HepG2 (cell line): ENCODE data around the gene NOB1. TPM values are rescaled to one million over a fixed set of nuclear protein-coding genes. Genes with fewer than 3 reads are reported as not detected.
A peak's percentile ranks its signal among the peaks of the same experiment; 100 is the strongest.

ENCODE experiments used
- HIVEP1 ChIP-seq: sonication (generic); formaldehyde crosslinking; IDR thresholded peaks from 2 replicates; pipeline ENCODE4 v1.4.0; 2020; ENCODE audit warnings: mild to moderate bottlenecking, missing genetic modification reagents
- HNF1B ChIP-seq: sonication (generic); formaldehyde crosslinking; IDR thresholded peaks from 2 replicates; pipeline ENCODE4 v1.5.1; 2020; ENCODE audit warnings: mild to moderate bottlenecking, moderate library complexity, missing genetic modification reagents
- KAT7 ChIP-seq: IDR thresholded peaks from 2 replicates; pipeline ENCODE4 v1.6.1; 2018; ENCODE audit warnings: borderline replicate concordance, missing compliant biosample characterization
- NFIB ChIP-seq: sonication (generic); formaldehyde crosslinking; IDR thresholded peaks from 2 replicates; pipeline ENCODE4 v1.9.0; 2021; ENCODE audit warnings: missing genetic modification reagents, mild to moderate bottlenecking, borderline replicate concordance
- PITX1 ChIP-seq: sonication (generic); formaldehyde crosslinking; IDR thresholded peaks from 2 replicates; pipeline ENCODE4 v1.5.1; 2020; ENCODE audit warnings: mild to moderate bottlenecking, missing genetic modification reagents
- ZMYM2 ChIP-seq: sonication (generic); formaldehyde crosslinking; IDR thresholded peaks from 2 replicates; pipeline ENCODE4 v1.8.0; 2022; ENCODE audit warnings: mild to moderate bottlenecking, missing genetic modification reagents
- ZMYM3 ChIP-seq: sonication (generic); formaldehyde crosslinking; IDR thresholded peaks from 2 replicates; pipeline ENCODE4 v1.5.1; 2020; ENCODE audit warnings: mild to moderate bottlenecking, missing genetic modification reagents
- ZNF547 ChIP-seq: sonication (generic); formaldehyde crosslinking; IDR thresholded peaks from 2 replicates; pipeline ENCODE4 v1.5.1; 2020; ENCODE audit warnings: mild to moderate bottlenecking, missing genetic modification reagents
- ZNF670 ChIP-seq: sonication (generic); formaldehyde crosslinking; IDR thresholded peaks from 2 replicates; pipeline ENCODE4 v1.8.0; 2022; ENCODE audit warnings: mild to moderate bottlenecking, missing genetic modification reagents, borderline replicate concordance
- ZNF710 ChIP-seq: sonication (generic); formaldehyde crosslinking; IDR thresholded peaks from 2 replicates; pipeline ENCODE4 v1.5.0; 2020; ENCODE audit warnings: mild to moderate bottlenecking, missing genetic modification reagents, borderline replicate concordance
- ZNF816 ChIP-seq: sonication (generic); formaldehyde crosslinking; IDR thresholded peaks from 2 replicates; pipeline ENCODE4 v1.8.0; 2022; ENCODE audit warnings: missing genetic modification reagents, mild to moderate bottlenecking, borderline replicate concordance
- polyA plus RNA-seq, 8 experiments: library from polyadenylated mRNA; depleted of rRNA in 3 of 8; stranded (reverse) in 7 of 8; unstranded in 1 of 8; fragments of >200 nt; fragmentation: Illumina TruSeq in 4 of 8; extraction: Trizol in 4 of 8; gene quantifications; 2 replicates each; pipeline versions ENCODE4 v1.2.1 to v1.2.3, GENCODE V29; 2011 to 2016; ENCODE audit warnings: low read depth in 4 of 8, missing spikeins in 1 of 8, mixed read lengths in 1 of 8; ENCODE audit not compliant: insufficient read depth in 1 of 8
- total RNA-seq, 5 experiments: library from RNA; depleted of rRNA; stranded (reverse); fragments of >200 nt; fragmentation: Illumina TruSeq; extraction: Trizol; gene quantifications; 2 replicates each; pipeline ENCODE4 v1.2.3, GENCODE V29; 2016; ENCODE audit warnings: low read depth in 1 of 5
- TF ChIP-seq, protein P1 (sequence below): sonication (generic); formaldehyde crosslinking; IDR thresholded peaks from 2 replicates; pipeline ENCODE4 v1.5.0; 2020; ENCODE audit warnings: mild to moderate bottlenecking, missing genetic modification reagents

The NOB1 gene
- total and polyA plus RNA-seq, 2 of the 13 experiments (the other 11 are each of a cell fraction or from before 2014, with no cell fraction given) = 47.1 to 162 TPM

- TF ChIP-seq HNF1B (CRISPR knock-in tag) = peak; percentile 75; the same call in 1 of the 2 replicates
- 0 out of 2 replicates have a peak, but pooled peaks have one; percentile 9 for TF ChIP-seq ZNF710
- peak; percentile 48; the same call in 1 of the 2 replicates for TF ChIP-seq ZMYM2 (CRISPR knock-in tag)
- TF ChIP-seq ZMYM3 (CRISPR knock-in tag) = peak; percentile 83
- 0 out of 2 replicates have a peak, but pooled peaks have one; percentile 30 for TF ChIP-seq ZNF816 (CRISPR knock-in tag)
- TF ChIP-seq NFIB (CRISPR knock-in tag) = 0 out of 2 replicates have a peak, but pooled peaks have one; percentile 47
- TF ChIP-seq ZNF670 (CRISPR knock-in tag) = 0 out of 2 replicates have a peak, but pooled peaks have one; percentile 42
- TF ChIP-seq, protein P1, sequence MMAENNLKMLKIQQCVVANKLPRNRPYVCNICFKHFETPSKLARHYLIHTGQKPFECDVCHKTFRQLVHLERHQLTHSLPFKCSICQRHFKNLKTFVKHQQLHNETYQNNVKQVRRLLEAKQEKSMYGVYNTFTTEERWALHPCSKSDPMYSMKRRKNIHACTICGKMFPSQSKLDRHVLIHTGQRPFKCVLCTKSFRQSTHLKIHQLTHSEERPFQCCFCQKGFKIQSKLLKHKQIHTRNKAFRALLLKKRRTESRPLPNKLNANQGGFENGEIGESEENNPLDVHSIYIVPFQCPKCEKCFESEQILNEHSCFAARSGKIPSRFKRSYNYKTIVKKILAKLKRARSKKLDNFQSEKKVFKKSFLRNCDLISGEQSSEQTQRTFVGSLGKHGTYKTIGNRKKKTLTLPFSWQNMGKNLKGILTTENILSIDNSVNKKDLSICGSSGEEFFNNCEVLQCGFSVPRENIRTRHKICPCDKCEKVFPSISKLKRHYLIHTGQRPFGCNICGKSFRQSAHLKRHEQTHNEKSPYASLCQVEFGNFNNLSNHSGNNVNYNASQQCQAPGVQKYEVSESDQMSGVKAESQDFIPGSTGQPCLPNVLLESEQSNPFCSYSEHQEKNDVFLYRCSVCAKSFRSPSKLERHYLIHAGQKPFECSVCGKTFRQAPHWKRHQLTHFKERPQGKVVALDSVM (CRISPR knock-in tag) = peak; percentile 97
- 0 out of 2 replicates have a peak, but pooled peaks have one; percentile 36 for TF ChIP-seq HIVEP1 (CRISPR knock-in tag)
- TF ChIP-seq KAT7 (CRISPR knock-in tag) = 0 out of 2 replicates have a peak, but pooled peaks have one; percentile 18
- peak; percentile 26; the same call in 1 of the 2 replicates for TF ChIP-seq PITX1 (CRISPR knock-in tag)
- TF ChIP-seq ZNF547 (CRISPR knock-in tag) = 0 out of 2 replicates have a peak, but pooled peaks have one; percentile 14
Observed at GRCh38 chr16:69791391-69791847, 36.7 kb upstream of the NOB1 start (continued).
